H9 (cell line): Measurements from ENCODE around the gene GIMAP1. TPM values are rescaled to one million over a fixed set of nuclear protein-coding genes. Genes with fewer than 3 reads are reported as not detected.

ENCODE experiments used
- DNase-seq: peaks from one replicate; pipeline ENCODE4 v3.0.0-alpha.2; 2017
- H2AFZ ChIP-seq: one replicate; pipeline ENCODE4 v1.6.1; 2013; ENCODE audit warnings: mild to moderate bottlenecking, low read length, control low read depth, moderate library complexity
- H2AK5ac ChIP-seq: 2 replicates; pipeline ENCODE4 v1.6.1; 2013; ENCODE audit warnings: low read length, control low read depth, mixed read lengths; ENCODE audit not compliant: insufficient read length
- H2BK120ac ChIP-seq: one replicate; pipeline ENCODE4 v1.6.1; 2013; ENCODE audit warnings: low read depth, mild to moderate bottlenecking, low read length, control low read depth, inconsistent platforms; ENCODE audit not compliant: poor library complexity, severe bottlenecking
- H2BK12ac ChIP-seq: 2 replicates; pipeline ENCODE4 v1.6.1; 2013; ENCODE audit warnings: low read length, control low read depth, mixed read lengths, low read depth; ENCODE audit not compliant: insufficient read length
- H2BK15ac ChIP-seq: 2 replicates; pipeline ENCODE4 v1.6.1; 2013; ENCODE audit warnings: low read depth, low read length, control low read depth
- H2BK20ac ChIP-seq: one replicate; pipeline ENCODE4 v1.6.1; 2013; ENCODE audit warnings: low read depth, mild to moderate bottlenecking, low read length, control low read depth, inconsistent platforms; ENCODE audit not compliant: poor library complexity, severe bottlenecking
- H2BK5ac ChIP-seq: 2 replicates; pipeline ENCODE4 v1.6.1; 2013; ENCODE audit warnings: low read length, control low read depth, mixed read lengths; ENCODE audit not compliant: insufficient read length
- H3K14ac ChIP-seq: 2 replicates; pipeline ENCODE4 v1.6.1; 2013; ENCODE audit warnings: low read length, control low read depth; ENCODE audit not compliant: insufficient read depth
- H3K18ac ChIP-seq: 2 replicates; pipeline ENCODE4 v1.6.1; 2013; ENCODE audit warnings: low read depth, mild to moderate bottlenecking, mixed read lengths, low read length, control low read depth; ENCODE audit not compliant: insufficient read length
- H3K23ac ChIP-seq: 2 replicates; pipeline ENCODE4 v1.6.1; 2013; ENCODE audit warnings: low read length, control low read depth, mixed read lengths, low read depth; ENCODE audit not compliant: insufficient read length
- H3K23me2 ChIP-seq: 2 replicates; pipeline ENCODE4 v1.6.1; 2013; ENCODE audit warnings: low read depth, mild to moderate bottlenecking, mixed read lengths, low read length, control low read depth; ENCODE audit not compliant: insufficient read length, poor library complexity, severe bottlenecking
- H3K27ac ChIP-seq: 2 replicates; pipeline ENCODE4 v1.5.1; 2013; ENCODE audit warnings: low read length, control low read depth, mixed read lengths, low read depth; ENCODE audit not compliant: insufficient read length
- H3K27me3 ChIP-seq: 2 replicates; pipeline ENCODE4 v1.6.1; 2013; ENCODE audit warnings: low read length, control low read depth, inconsistent platforms; ENCODE audit not compliant: insufficient read depth
- H3K4ac ChIP-seq: 2 replicates; pipeline ENCODE4 v1.6.1; 2013; ENCODE audit warnings: low read depth, mild to moderate bottlenecking, control low read depth, inconsistent platforms, low read length, moderate library complexity
- H3K4me1 ChIP-seq: 2 replicates; pipeline ENCODE4 v1.6.1; 2013; ENCODE audit warnings: low read length, control low read depth, inconsistent platforms; ENCODE audit not compliant: insufficient read depth
- H3K4me2 ChIP-seq: 2 replicates; pipeline ENCODE4 v1.6.1; 2013; ENCODE audit warnings: low read length, control low read depth, mixed read lengths; ENCODE audit not compliant: insufficient read length, insufficient read depth
- H3K56ac ChIP-seq: 2 replicates; pipeline ENCODE4 v1.6.1; 2013; ENCODE audit warnings: low read depth, mild to moderate bottlenecking, mixed read lengths, low read length, control low read depth; ENCODE audit not compliant: insufficient read length
- H3K79me1 ChIP-seq: 2 replicates; pipeline ENCODE4 v1.6.1; 2013; ENCODE audit warnings: low read depth, mild to moderate bottlenecking, moderate library complexity, low read length, control low read depth, inconsistent platforms; ENCODE audit not compliant: insufficient read depth, poor library complexity, severe bottlenecking
- H3K79me2 ChIP-seq: 2 replicates; pipeline ENCODE4 v1.6.1; 2013; ENCODE audit warnings: low read length, control low read depth, inconsistent platforms; ENCODE audit not compliant: insufficient read depth
- H3K9ac ChIP-seq: 2 replicates; pipeline ENCODE4 v1.6.1; 2013; ENCODE audit warnings: low read length, control low read depth, mixed read lengths; ENCODE audit not compliant: insufficient read length; ENCODE audit errors: extremely low read depth
- H3K9me3 ChIP-seq: one replicate; pipeline ENCODE4 v1.6.1; 2013; ENCODE audit warnings: low read depth, low read length, inconsistent platforms; ENCODE audit not compliant: control insufficient read depth
- H3T11ph ChIP-seq: one replicate; pipeline ENCODE4 v1.6.1; 2013; ENCODE audit warnings: mild to moderate bottlenecking, low read length, control low read depth, inconsistent platforms
- H4K20me1 ChIP-seq: one replicate; pipeline ENCODE4 v1.6.1; 2013; ENCODE audit not compliant: control insufficient read depth, insufficient read length, insufficient read depth
- H4K5ac ChIP-seq: 2 replicates; pipeline ENCODE4 v1.6.1; 2013; ENCODE audit warnings: low read depth, mild to moderate bottlenecking, mixed read lengths, low read length, control low read depth; ENCODE audit not compliant: insufficient read length
- H4K8ac ChIP-seq: replicated peaks from 2 replicates; pipeline ENCODE4 v1.6.1; 2013; ENCODE audit warnings: low read length, control low read depth, mixed read lengths, low read depth; ENCODE audit not compliant: insufficient read length
- H4K91ac ChIP-seq: 2 replicates; pipeline ENCODE4 v1.6.1; 2013; ENCODE audit warnings: low read depth, mild to moderate bottlenecking, moderate library complexity, mixed read lengths, low read length, control low read depth; ENCODE audit not compliant: insufficient read length
- H3K27ac Mint-ChIP-seq, 3 experiments: 2 replicates in 2 of 3; 3 replicates in 1 of 3; pipeline ENCODE4 v1.8.0; 2020 to 2021; ENCODE audit warnings: mixed read lengths in 3 of 3, mild to moderate bottlenecking in 1 of 3, moderate library complexity in 1 of 3
- H3K27me3 Mint-ChIP-seq: 2 replicates; pipeline ENCODE4 v1.8.0; 2021; ENCODE audit warnings: low read depth, mild to moderate bottlenecking, moderate library complexity, mixed read lengths
- H3K36me3 Mint-ChIP-seq, 3 experiments: 2 replicates in 2 of 3; 3 replicates in 1 of 3; pipeline ENCODE4 v1.8.0; 2020 to 2021; ENCODE audit warnings: low read depth in 3 of 3, mixed read lengths in 3 of 3; ENCODE audit not compliant: insufficient read depth in 1 of 3
- H3K4me1 Mint-ChIP-seq, 2 experiments: 2 replicates each; pipeline ENCODE4 v1.8.0; 2020; ENCODE audit warnings: mixed read lengths in 2 of 2
- H3K4me3 Mint-ChIP-seq, 2 experiments: 2 replicates in 1 of 2; 3 replicates in 1 of 2; pipeline ENCODE4 v1.8.0; 2020 to 2021; ENCODE audit warnings: mild to moderate bottlenecking in 2 of 2, mixed read lengths in 2 of 2, moderate library complexity in 1 of 2
- H3K9me3 Mint-ChIP-seq, 2 experiments: 2 replicates in 1 of 2; 3 replicates in 1 of 2; pipeline ENCODE4 v1.8.0; 2020; ENCODE audit warnings: mild to moderate bottlenecking in 2 of 2, mixed read lengths in 2 of 2, moderate library complexity in 1 of 2
- CTCF ChIP-seq: fragments of 200-600 bp; sonication (generic); conservative IDR thresholded peaks from 3 replicates; pipeline ENCODE4 v1.8.0; 2021; ENCODE audit warnings: antibody characterized with exemption, mild to moderate bottlenecking
- WGBS: extraction: QIAGEN DNeasy Blood & Tissue Kit; methylation state at CpG from one replicate; pipeline ENCODE4 v1.1.7; 2013; ENCODE audit warnings: missing lambda C conversion rate, low lambda C conversion rate, mixed read lengths; ENCODE audit not compliant: insufficient read length; ENCODE audit errors: extremely low coverage; 5-methylcytosine and 5-hydroxymethylcytosine counted together
- total RNA-seq: library from RNA; stranded (reverse); gene quantifications from 2 replicates; pipeline ENCODE4 v1.2.1, GENCODE V29; 2021

Gene GIMAP1
- total RNA-seq, 1 experiment from 2014 or later, result not detected

GRCh38 chr7:150733482-150734095, 17.2 kb downstream of the GIMAP1 start:
- Histone ChIP-seq H2BK120ac (no peak overlapping the region), H3K79me1 (no peaks in the 10 kb centered on the region), H3K4me2 (no peak overlapping the region), H3K27ac (no peak overlapping the region), H3K9me3 (peaks cover 7% of the 10 kb centered on the region), H3K4me1 (no peaks in the 10 kb centered on the region), H4K91ac (no peak overlapping the region), H3K18ac (no peak overlapping the region), H2BK12ac (no peak overlapping the region), H3K56ac (no peak overlapping the region), H2BK5ac (no peak overlapping the region), H3K23me2 (no peaks in the 10 kb centered on the region), H2AFZ (no peak overlapping the region), H3K23ac (no peak overlapping the region), H2BK20ac (no peak overlapping the region), H3K9ac (no peak overlapping the region), H2AK5ac (no peak overlapping the region), H4K8ac (no peak overlapping the region), H3K79me2 (no peaks in the 10 kb centered on the region), H4K20me1 (no peaks in the 10 kb centered on the region), H3K27me3 (peaks cover 73% of the 10 kb centered on the region), H3K4ac (no peak overlapping the region), H2BK15ac (no peak overlapping the region), H3K14ac (no peak overlapping the region), H3T11ph (no peak overlapping the region), H4K5ac (no peak overlapping the region)
- Mint-ChIP-seq H3K36me3 (no peaks in the 10 kb centered on the region), H3K4me3 (no peak overlapping the region), H3K4me1 (peaks cover 5 to 7% of the 10 kb centered on the region in 2 experiments; a peak in 3 of 4 replicates), H3K27me3 (peaks cover 100% of the 10 kb centered on the region), H3K9me3 (peaks cover 15 to 37% of the 10 kb centered on the region in 2 experiments), H3K27ac (no peak overlapping the region)
- no CpG with 5 or more reads among the region's 5 CpGs for WGBS
- TF ChIP-seq CTCF, result no peak
- DNase-seq, result no peak
